ENCODE data around the gene LEP. TPM values are rescaled to one million over a fixed set of nuclear protein-coding genes. Genes with fewer than 3 reads are reported as not detected.
A peak's percentile ranks its signal among the peaks of the same experiment; 100 is the strongest.

The LEP gene
- total and polyA plus RNA-seq, 2 experiments from 2014 or later, result 0.11 to 0.22 TPM

DNA sequence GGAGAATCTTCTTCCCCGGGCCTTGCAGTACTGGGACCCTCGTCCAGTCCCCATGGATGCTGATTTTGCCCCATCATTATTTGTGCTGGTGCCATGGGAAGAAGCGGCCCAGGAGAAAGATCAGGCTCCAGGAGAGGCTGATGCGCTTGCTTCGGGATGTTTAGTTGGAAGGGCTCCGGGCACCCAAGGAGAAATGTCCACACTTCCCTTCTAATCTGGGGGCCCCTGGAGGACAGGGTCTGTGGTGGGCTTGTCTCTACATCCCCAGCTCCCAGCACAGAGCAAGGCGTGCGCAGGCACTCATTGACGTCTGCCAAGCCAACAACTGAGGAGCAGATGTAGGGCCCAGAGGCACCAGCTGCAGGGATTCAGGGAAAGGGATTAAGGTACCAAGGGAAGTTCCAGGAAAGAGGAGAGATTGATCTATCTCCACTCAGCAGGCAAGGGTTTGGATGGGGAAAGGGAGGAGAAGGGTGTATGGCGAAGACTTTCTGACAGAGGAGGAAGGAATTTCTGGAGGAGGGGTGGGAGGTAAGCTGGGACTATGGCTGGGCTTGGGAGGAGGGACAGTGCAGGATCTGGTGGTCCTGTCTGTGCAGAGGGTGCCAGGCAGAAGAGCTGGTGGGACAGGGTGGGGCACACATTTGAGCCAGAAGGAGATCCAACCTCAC, 38.7 kb upstream of the LEP start:
- Histone ChIP-seq H3K36me3 (ENCODE audit: low read depth) (no peaks in the 10 kb centered on the region), H3F3A (ENCODE audit: insufficient read depth) (no peaks in the 10 kb centered on the region), H3K9me2 (ENCODE audit: insufficient read depth) (no peaks in the 10 kb centered on the region), H3K4me1 (ENCODE audit: insufficient read depth) (no peaks in the 10 kb centered on the region), H3K27me3 (replicated peaks; ENCODE audit: insufficient read depth) (peaks cover 34% of the 10 kb centered on the region), H3K9me3 (ENCODE audit: low read depth) (no peaks in the 10 kb centered on the region), H2AFZ (no peak overlapping the region), H3K79me2 (ENCODE audit: insufficient read depth) (no peaks in the 10 kb centered on the region), H3K4me3 (no peak overlapping the region), H3K9ac (no peak overlapping the region), H3K27ac (no peak overlapping the region), H3K4me2 (ENCODE audit: unreplicated experiment) (no peak overlapping the region), H4K20me1 (ENCODE audit: insufficient read depth) (no peaks in the 10 kb centered on the region)
- no peak for DNase-seq
- in situ Hi-C loops (cut with MboI), result loop anchor here (10.0 kb wide), 2 partner anchors 68 to 478 kb away; no protein-coding TSS in a partner anchor
- 33 to 37% methylated on average over 10 of the region's 10 CpGs for WGBS, 2 experiments (ENCODE audit: low coverage in 1 of 2, low lambda C conversion rate in 2 of 2, missing lambda C conversion rate in 2 of 2)
- TF ChIP-seq EZH2phosphoT487 (IDR thresholded peaks at IDR 0.05; ENCODE audit: insufficient read depth, low read depth) (no peak), EZH2 (IDR thresholded peaks at IDR 0.05; ENCODE audit: insufficient read depth, poor library complexity, severe bottlenecking) (no peak)

DNA sequence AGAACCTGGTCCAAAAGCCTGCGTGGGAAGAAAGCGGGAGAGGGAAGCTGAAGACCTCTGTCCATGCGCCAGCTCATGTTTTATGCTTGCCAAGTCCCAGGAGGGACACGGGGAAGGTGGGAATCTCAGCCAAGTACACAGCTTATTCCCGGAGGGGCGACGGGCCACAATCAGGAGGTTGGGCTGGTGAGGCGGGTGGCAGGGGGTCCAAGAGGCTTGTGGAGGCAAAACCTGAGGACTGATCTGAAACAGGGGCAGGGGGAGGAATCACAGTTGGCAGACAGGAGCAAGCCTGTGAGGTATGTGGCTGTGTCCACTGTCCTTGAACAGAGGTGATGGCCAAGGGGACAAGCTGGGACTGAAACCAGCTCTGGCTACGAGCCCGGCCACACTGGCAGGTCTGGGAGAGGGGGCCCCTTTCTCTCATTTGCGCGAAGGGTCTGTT, 38.0 kb upstream of the LEP start:
- Histone ChIP-seq H3K4me2 (ENCODE audit: unreplicated experiment) (no peak overlapping the region), H3K4me3 (no peak overlapping the region), H3K27ac (no peak overlapping the region), H2AFZ (no peak overlapping the region), H3K27me3 (replicated peaks; ENCODE audit: insufficient read depth) (peaks cover 34% of the 10 kb centered on the region), H3K79me2 (ENCODE audit: insufficient read depth) (no peaks in the 10 kb centered on the region), H3K9me3 (ENCODE audit: low read depth) (no peaks in the 10 kb centered on the region), H3K36me3 (ENCODE audit: low read depth) (no peaks in the 10 kb centered on the region), H3K4me1 (ENCODE audit: insufficient read depth) (no peaks in the 10 kb centered on the region), H3F3A (ENCODE audit: insufficient read depth) (no peaks in the 10 kb centered on the region), H4K20me1 (ENCODE audit: insufficient read depth) (no peaks in the 10 kb centered on the region), H3K9me2 (ENCODE audit: insufficient read depth) (no peaks in the 10 kb centered on the region), H3K9ac (no peak overlapping the region)
- 50 to 55% methylated on average over 10 to 12 of the region's 12 CpGs for whole genome bisulfite sequencing, 2 experiments (ENCODE audit: low coverage in 1 of 2, low lambda C conversion rate in 2 of 2, missing lambda C conversion rate in 2 of 2)
- no peak for DNase-seq
- in situ Hi-C loops (cut with MboI), result loop anchor here (10.0 kb wide), 2 partner anchors 68 to 478 kb away; no protein-coding TSS in a partner anchor
- TF ChIP-seq EZH2 (IDR thresholded peaks at IDR 0.05; ENCODE audit: insufficient read depth, poor library complexity, severe bottlenecking), result no peak
- TF ChIP-seq EZH2phosphoT487 (IDR thresholded peaks at IDR 0.05; ENCODE audit: insufficient read depth, low read depth), result no peak

DNA sequence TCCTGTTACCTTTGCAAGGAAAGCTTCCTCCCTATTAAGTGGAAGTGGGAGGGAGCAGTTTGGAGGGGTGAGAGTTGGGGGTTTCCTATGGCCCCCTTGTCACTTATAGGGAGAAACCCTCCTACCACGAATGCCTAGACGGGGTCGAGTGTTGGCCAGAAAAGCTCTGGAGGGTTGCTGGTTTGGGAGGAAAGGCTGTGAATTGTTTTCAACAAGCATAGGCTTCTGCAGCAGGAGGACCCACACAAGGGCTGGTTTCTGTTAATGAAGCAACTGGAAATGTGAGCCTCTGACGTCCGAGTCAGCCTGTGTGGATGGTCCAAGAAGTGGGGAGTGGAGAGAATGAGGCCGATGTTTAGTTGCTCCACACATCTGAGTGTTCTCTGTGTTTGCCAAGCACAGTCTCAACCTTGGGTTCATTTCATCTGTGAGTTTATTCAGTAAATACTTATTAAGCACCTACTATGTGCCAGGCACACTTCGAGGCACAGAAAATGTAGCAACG, 37.3 kb upstream of the LEP start:
- DNase-seq, result peak; percentile 59
- TF ChIP-seq EZH2 (IDR thresholded peaks at IDR 0.05; ENCODE audit: insufficient read depth, poor library complexity, severe bottlenecking) (no peak), EZH2phosphoT487 (IDR thresholded peaks at IDR 0.05; ENCODE audit: insufficient read depth, low read depth) (no peak)
- H3K4me1 ChIP-seq (ENCODE audit: insufficient read depth), result no peaks in the 10 kb centered on the region

DNA sequence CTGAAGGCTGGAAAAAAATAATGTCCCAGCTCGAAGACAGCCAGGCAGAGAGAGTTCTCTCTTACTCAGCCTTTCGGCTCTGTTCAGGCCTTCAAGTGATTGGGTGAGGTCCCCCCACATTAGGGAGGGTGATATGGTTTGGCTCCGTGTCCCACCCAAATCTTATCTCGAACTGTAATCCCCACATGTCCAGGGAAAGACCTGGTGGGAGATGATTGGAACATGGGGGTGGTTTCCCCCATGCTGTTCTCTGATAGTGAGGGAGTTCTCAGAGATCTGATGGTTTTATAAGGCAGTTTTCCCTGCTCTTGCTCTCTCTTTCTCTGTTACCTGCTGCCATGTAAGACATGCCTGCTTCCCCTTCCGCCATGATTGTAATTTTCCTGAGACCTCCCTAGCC, 36.6 kb upstream of the LEP start:
- Histone ChIP-seq H3K36me3 (ENCODE audit: low read depth) (no peaks in the 10 kb centered on the region), H3K9ac (no peak overlapping the region), H3K4me3 (no peak overlapping the region), H2AFZ (no peak overlapping the region), H3K27ac (no peak overlapping the region), H3K4me1 (ENCODE audit: insufficient read depth) (no peaks in the 10 kb centered on the region), H3K27me3 (replicated peaks; ENCODE audit: insufficient read depth) (peaks cover 34% of the 10 kb centered on the region), H4K20me1 (ENCODE audit: insufficient read depth) (no peaks in the 10 kb centered on the region), H3F3A (ENCODE audit: insufficient read depth) (no peaks in the 10 kb centered on the region), H3K9me2 (ENCODE audit: insufficient read depth) (no peaks in the 10 kb centered on the region), H3K4me2 (ENCODE audit: unreplicated experiment) (no peak overlapping the region), H3K79me2 (ENCODE audit: insufficient read depth) (no peaks in the 10 kb centered on the region), H3K9me3 (ENCODE audit: low read depth) (no peaks in the 10 kb centered on the region)
- 63% methylated on average over 5 of the region's 5 CpGs for WGBS, 2 experiments (ENCODE audit: low coverage in 1 of 2, low lambda C conversion rate in 2 of 2, missing lambda C conversion rate in 2 of 2)
- in situ Hi-C loops (cut with MboI), result loop anchor here (10.0 kb wide), 2 partner anchors 70 to 480 kb away; no protein-coding TSS in a partner anchor
- TF ChIP-seq EZH2 (IDR thresholded peaks at IDR 0.05; ENCODE audit: insufficient read depth, poor library complexity, severe bottlenecking) (no peak), EZH2phosphoT487 (IDR thresholded peaks at IDR 0.05; ENCODE audit: insufficient read depth, low read depth) (no peak)
- DNase-seq, result no peak

More for the DNA sequence above, 37.3 kb upstream of the LEP start:
- 40 to 44% methylated on average over 8 of the region's 8 CpGs for WGBS, 2 experiments (ENCODE audit: low coverage in 1 of 2, low lambda C conversion rate in 2 of 2, missing lambda C conversion rate in 2 of 2)
- no peaks in the 10 kb centered on the region for H4K20me1 ChIP-seq (ENCODE audit: insufficient read depth)
- H3K9me3 ChIP-seq (ENCODE audit: low read depth), result no peaks in the 10 kb centered on the region
- H3K79me2 ChIP-seq (ENCODE audit: insufficient read depth), result no peaks in the 10 kb centered on the region
- peaks cover 34% of the 10 kb centered on the region for H3K27me3 ChIP-seq (replicated peaks; ENCODE audit: insufficient read depth)
- no peak overlapping the region for H3K27ac ChIP-seq
- H3F3A ChIP-seq (ENCODE audit: insufficient read depth), result no peaks in the 10 kb centered on the region
- H3K36me3 ChIP-seq (ENCODE audit: low read depth), result no peaks in the 10 kb centered on the region
- H2AFZ ChIP-seq, result no peak overlapping the region
- H3K4me2 ChIP-seq (ENCODE audit: unreplicated experiment), result no peak overlapping the region
- no peak overlapping the region for H3K4me3 ChIP-seq
- no peaks in the 10 kb centered on the region for H3K9me2 ChIP-seq (ENCODE audit: insufficient read depth)
- in situ Hi-C loops (cut with MboI), result loop anchor here (10.0 kb wide), 2 partner anchors 69 to 479 kb away; no protein-coding TSS in a partner anchor
- no peak overlapping the region for H3K9ac ChIP-seq
